Measurements from ENCODE around the gene CNOT1.
A peak's percentile ranks its signal among the peaks of the same experiment; 100 is the strongest.
"Not testable (repeated sequence)": the region's sequence is repeated elsewhere in the genome, so short reads cannot be mapped to it uniquely, and the experiment has no call there.

The CNOT1 gene

DNA sequence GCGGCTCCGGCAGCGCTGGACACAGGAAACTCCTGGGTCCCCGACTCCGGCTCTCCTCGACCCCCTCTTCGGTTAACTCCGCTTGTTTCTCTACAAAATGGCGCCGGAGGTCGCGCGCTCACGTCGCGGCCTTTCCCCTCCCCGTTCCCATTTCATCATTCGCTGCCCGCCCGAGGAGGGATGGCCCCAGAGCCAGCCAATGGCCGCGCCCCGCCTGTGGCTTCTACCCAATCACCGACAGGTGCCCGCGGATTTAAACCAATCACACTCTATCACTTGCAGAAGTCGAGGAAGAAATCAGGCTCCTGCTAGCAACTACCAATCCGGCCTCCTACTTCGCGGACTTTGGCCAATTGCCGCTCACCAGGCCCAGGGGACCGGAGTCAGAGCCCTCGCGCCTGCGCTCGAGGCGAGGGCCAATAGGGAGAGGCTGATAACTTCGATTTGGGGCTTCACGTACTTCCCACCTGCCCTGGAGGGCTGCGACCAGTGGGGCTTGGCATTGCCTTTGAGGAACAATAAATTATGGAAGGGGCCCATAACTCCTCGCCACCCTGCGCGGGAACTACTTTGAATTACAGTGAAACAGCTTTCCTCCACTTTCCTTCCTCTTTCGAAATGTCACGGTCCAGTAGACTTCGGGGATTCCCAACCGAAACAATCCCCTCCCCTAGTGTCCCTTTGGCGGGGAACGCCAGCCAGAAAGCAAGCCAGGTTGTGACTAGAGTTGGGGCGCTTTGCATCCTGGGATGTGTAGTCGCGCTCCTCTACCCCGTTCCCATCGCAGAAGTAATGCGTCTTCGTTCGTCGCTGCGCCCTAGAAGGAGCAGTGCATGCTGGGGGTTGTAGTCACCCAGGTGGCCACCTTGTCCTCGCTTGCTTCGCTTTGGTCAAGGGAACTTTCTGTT, at the start of gene CNOT1:
CNOT1 (minus strand) TSS at position 94 of the 908 bp plus-strand sequence. CDS start 30,489 bp downstream, outside the sequence.
- DNase-seq (ENCODE audit: low read depth in 2 of 3, low spot score in 1 of 3) = peak; percentile 92 to 97 (median 95)

DNA sequence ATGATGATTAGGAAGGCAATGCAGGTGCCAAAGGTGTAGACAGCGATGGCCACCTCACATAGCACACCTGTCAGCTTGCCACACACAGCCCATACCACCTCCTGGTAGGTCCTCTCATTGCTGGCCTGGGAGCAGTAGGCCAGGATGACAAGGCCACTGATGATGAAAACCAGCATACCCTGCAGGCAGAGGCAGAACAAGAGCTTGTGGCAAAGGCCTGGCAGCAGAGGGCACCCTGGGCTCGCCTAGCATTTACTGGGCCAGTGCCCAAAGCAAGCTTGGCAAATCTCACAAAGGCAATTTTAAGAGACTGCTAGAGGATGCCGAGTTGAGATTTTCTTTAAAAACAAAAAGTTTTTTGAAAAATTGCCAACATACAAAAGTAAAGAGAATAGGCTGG, 49.1 kb upstream of the CNOT1 start:
- DNase-seq (ENCODE audit: low read depth in 2 of 3, low spot score in 1 of 3) = no peak

DNA sequence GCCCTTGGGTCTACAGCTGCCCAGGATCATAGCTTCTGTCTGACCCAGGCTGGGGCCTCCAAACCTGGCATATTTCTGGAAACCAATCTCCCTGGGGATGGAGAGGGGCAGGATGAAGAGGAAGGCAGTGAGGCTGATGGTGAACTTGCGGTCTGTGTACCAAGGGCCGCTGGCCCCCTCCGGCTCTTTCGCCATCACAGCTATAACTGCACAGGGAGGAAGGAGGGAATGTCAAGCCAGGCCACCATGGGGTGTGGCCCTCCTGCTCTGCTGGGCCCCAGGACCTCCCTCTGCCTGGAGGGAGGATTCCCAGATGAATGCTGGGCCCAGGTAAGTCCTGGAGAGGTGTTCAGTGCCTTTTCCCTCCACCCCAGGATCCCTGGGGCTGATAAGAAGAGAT, 48.6 kb upstream of the CNOT1 start:
- no peak for DNase-seq (ENCODE audit: low read depth in 2 of 3, low spot score in 1 of 3)

DNA sequence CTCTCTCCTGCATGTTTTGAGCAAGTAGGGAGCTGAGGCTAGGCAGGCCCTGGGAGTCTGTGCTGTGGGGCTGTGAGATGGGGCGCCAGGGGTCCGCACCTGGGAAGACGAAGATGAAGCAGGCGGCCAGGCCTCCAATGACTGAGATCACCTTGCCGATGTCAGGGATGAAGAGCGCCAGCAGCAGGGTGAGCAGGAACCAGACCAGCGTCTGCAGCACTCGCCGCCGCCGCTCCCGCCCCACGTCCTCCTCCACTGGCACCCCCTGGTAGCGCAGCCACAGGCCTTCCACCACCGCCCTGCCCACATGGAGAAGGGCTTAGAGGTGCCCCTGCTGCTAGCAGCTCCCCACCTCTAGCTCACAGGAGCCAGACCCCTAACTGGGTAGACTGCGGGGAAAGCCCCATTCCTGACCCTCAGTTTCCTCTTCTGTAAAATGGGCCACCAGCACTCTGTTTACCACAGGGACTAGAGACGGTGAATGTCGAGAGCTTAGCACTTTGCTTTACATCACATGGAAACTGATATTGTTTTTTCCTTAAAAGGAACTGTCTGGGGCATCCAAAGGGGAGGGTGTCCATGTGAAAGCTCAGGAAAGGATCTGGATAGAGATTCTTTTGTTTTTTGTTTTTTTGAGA, 41.4 kb upstream of the CNOT1 start:
- DNase-seq (ENCODE audit: low read depth in 2 of 3, low spot score in 1 of 3) = no peak

DNA sequence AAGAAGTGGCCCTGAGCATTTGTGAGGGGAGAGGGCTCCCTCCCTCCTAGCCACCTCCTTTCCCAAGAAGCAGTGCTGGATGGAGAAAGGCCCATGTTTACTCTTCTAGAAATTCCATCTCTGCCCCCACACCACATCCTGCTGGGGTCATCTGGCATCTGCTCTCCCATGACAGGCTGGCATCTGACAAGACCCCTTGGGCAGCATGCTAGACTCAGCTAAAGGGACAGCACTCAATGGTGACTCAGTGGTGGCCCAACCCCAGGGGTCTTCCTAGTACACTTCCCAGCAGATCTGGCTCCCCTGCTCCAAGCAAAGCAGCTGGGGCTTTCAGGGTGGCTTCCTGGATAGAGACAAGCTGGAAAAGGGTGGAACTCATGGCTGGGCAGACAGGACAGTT, 40.6 kb upstream of the CNOT1 start:
- DNase-seq (ENCODE audit: low read depth in 2 of 3, low spot score in 1 of 3) = no peak

DNA sequence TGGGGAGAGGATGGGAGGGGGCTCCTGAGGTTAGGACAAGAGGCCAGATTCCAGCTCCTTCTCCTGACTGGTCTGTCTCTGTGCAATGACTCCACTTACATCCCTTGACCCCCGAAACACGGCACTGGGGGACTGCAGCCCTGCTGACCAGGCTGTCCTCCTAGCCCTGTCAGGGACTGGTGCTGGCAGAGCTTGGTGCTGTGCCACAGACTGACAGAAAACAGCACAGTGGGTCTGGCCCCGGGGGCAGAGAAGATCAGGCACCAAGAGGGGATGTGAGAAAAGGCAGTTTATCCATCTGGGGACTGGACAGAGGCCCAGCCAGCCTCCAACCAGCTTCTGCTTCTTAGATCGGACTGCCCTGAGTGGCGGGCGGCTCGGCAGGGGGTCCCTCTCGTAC, 35.6 kb upstream of the CNOT1 start:
- DNase-seq (ENCODE audit: low read depth in 2 of 3, low spot score in 1 of 3) = no peak

DNA sequence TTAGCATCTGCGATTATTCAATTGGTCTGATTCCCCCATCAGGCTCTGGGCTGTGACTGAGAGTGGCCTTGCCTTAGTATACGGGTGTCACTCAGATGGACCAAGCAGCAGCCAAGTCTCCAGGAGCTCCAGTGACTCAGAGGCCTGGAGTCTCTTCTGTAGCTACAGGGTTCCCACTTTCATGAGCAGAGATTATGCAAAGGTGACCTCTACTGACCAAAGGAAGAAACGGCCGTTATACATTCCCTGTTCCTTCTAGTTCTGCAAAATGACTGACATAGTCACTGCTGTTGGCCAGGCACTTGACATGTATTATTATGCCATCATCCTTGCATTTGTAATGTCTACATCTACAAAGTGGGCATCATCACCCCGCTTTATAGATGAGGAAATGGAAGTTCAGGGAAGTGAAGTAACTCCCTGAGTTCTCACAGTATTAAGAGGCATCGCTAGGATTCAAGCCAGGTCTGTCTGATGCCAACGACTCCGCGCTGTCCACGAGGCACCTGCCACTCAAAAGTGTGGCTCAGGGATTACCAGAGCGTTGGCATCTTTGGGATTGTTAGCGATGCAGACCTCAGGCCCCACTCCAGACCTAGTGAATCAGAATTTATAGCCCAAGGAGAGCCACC, 31.7 kb upstream of the CNOT1 start:
- DNase-seq (ENCODE audit: low read depth in 2 of 3, low spot score in 1 of 3) = no peak

DNA sequence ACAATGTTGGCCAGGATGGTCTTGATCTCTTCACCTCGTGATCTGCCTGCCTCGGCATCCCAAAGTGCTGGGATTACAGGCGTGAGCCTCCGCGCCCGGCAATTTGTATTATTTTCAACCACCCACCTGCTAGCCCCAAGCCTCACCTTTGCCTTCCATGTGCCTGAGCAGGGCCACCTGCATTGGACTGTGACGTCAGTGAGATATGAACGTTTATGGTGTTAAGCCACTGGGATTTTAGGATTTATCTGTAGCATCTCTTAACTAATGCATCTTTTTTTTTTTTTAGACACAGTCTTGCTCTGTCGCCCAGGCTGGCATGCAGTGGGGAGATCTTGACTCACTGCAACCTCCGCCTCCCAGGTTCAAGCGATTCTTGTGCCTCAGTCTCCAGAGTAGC, 30.3 kb upstream of the CNOT1 start:
- not testable (repeated sequence) for DNase-seq (ENCODE audit: low read depth in 2 of 3, low spot score in 1 of 3)

DNA sequence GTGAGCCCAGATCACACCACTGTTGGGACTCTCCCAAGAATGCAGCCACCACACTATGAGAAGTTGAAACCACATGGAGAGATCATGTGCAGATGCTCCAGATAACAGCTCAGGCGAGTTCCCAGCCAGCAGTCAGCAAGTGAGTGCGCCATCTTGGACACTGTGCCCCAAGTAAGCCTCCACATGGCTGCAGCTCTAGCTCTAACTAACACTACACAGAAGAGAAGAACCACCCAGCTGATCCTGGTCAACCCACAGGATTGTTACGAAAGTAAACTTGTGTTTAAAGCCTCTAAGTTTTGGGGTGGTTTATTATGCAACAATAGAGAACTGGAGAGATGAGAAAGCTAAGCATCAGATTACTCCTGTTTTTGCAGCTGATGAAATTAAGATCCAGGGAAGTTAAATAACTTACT, 29.2 kb upstream of the CNOT1 start:
- no peak for DNase-seq (ENCODE audit: low read depth in 2 of 3, low spot score in 1 of 3)

DNA sequence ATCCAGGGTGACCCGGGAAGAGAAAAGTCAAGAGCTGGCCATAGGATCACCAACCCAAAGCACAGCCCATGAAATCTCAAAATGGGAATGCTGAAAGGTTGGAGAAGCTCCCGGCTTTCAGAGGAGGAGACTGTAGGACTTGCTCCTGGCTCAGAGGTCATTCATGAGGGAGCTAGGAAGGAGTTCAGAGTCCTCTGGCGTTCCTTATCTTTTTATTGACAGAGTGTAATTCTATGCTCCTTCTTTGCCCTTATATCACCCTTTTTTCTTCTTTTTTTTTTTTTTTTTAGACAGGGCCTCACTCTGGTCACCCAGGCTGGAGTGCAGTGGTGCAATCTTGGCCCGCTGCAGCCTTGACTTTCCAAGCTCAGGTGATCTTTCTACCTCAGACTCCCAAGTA, 27.3 kb upstream of the CNOT1 start:
- no peak for DNase-seq (ENCODE audit: low read depth in 2 of 3, low spot score in 1 of 3)

DNA sequence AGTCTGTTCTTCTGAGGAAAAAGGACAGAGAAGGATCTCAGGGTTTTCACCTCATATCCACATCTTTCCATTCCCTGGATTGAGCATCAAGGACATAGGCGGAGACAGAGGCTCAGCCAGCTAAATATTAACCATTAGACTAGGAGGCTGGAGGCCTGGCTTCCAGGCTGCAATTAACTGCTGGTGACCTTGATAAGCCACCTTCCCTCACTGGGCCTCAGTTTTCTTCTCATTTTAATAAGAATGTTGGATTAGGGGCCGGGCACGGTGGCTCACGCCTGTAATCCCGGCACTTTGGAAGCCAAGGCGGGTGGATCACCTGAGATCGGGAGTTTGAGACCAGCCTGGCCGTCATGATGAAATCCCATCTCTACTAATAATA, 25.6 kb upstream of the CNOT1 start:
- DNase-seq (ENCODE audit: low read depth in 2 of 3, low spot score in 1 of 3) = no peak

DNA sequence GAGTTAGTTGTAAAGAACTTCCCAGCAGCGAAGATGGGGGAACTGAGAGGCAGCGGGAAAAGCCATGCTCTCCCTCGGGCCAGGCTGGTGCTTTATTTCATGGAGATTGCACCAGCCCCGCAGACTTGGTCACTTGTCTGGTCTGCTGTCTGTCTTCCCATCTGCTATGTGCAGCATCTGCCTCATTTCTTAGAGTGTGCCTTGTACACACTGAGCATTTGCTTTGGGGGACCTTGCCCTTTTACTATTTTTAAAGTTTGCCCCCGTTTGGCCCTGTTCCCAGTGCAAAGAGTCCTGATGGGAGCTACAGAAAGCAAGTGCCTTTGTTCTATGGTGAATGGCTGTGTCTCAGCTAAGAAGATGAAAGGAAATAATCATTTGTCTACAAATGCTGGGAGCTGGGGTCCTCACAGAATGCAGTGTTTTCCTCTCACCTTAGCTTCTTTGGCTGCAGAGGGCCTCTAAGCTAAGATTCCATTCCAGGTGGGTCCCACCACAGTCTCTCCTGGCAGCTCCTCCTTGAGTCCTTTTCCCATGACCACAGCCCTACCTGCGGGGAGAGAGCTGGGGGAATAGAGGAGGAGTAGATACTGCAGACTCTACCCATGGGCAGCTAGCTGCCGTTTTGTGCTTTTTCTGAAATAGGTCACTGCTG, 25.1 kb upstream of the CNOT1 start:
- DNase-seq (ENCODE audit: low read depth in 2 of 3, low spot score in 1 of 3) = no peak

DNA sequence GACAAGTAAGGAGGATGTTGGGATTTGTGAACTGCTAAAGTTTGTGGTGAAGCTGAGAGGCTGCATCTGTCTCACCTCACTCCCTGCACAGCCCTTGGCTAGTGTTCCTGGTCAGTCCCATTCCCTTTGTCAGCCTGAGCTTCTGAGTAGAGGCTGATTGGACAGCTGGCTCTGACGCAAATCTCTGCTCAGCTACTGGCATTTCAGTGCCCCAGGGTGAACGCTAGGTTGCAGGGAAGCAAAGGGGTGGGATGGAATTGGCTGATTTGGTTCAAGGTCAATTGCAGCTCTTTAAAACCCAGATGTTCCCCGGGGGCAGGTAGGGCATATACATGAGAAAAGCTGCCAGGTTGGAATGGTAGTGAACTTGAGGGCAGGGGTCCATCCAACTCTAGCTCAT, 23.1 kb upstream of the CNOT1 start:
- no peak for DNase-seq (ENCODE audit: low read depth in 2 of 3, low spot score in 1 of 3)

DNA sequence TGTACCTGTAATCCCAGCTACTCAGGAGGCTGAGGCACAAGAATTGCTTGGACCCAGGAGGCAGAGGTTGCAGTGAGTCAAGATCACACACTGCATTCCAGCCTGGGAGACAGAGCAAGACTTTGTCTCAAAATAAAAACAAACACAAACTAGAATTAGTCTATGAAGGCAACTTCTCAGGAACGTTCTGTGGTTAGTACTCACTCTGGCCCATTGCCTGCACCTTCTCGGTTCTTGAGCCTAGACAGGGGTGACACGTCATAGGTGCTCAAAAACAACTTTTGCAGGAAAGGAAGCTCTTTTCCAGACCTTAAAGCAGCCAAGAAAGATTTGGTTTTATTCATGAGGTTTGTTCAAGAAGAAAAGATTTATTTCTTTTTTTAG, 22.3 kb upstream of the CNOT1 start:
- DNase-seq (ENCODE audit: low read depth in 2 of 3, low spot score in 1 of 3) = no peak

DNA sequence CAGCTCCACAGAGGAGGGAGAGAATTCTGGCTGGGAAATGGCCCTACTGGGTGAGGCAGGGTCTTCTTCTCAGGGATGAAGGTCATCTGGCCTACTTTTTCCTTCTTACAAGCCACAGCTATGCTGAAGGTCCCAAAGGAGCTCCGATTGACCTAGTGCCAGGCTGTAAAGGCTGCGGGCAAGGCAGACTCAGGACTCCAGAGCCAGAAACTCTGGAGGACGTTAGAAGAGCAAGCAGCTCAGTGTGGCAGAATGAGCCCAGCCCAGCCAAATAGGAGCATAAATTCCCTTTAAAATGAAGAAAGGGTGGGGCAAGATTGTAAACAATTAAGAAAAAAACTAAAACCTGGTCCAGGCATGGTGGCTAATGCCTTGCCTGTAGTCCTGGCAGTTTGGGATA, 20.1 kb upstream of the CNOT1 start:
- no peak for DNase-seq (ENCODE audit: low read depth in 2 of 3, low spot score in 1 of 3)

DNA sequence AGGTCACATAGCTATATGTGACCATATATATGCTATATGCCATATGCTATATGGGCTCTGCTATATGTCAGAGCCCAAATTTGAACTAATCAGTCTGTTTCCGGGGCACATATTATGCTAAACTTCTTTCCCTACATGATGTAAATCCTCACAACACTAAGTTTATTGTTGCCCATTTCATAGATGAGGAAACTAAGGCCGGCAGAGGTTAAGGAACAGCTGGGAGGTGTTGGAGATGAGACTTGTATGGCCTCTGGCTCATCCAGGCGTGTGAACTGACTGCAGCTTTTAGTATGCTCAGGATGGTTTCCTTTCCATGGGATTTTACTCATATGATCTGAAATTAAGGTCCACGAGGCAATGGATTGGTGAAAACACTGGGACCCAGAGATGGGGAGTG, 17.5 kb upstream of the CNOT1 start:
- DNase-seq (ENCODE audit: low read depth in 2 of 3, low spot score in 1 of 3) = no peak

DNA sequence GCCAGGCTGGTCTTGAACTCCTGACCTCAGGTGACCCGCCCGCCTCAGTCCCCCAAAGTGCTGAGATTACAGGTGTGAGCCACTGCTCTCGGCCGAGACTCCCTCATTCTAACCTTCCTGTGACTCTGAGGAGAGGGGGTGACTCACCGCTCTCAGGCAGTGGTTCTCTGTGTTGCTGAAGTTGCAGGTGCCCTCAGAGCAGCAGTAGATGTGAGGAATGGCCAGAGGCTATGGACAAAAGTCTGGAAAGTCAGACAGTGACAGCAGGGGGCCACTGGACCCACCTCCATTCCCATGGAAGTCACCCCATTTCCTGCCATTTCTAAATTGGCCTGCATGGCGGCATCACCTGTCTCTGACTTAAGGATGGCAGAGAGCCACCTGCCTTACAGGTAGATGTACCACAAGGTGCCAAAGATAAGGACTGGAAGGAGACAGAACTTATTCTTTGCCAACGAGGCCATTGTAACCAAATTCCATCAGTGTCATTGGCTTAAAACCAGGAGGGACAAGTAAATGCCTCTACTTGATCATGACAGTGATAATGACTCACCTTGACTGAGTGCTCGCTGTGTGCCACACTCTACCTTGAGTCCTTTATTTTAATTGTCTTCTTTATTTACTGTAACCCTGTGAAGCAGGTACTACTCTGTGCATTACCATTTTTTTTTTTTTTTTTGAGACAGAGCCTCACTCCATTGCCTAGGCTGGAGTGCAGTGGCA, 15.3 kb upstream of the CNOT1 start:
- no peak for DNase-seq (ENCODE audit: low read depth in 2 of 3, low spot score in 1 of 3)

DNA sequence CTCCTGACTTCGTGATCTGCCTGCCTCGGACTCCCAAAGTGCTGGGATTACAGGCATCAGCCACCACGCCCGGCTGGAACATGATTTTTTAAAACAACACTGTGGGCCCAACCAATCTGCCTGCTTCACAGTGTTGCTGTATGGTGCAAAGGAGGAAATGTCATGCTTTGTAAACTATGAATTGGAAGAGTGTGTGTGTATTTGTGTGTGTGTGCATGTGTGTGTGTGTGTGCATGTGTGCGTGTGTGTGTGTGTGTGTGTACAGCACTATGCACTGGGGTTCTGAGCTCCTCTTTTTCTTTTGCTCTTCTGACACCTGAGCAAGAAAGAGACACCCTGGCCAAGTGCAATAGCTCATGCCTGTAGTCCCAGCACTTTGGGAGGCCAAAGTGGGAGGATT, 14.5 kb upstream of the CNOT1 start:
- no peak for DNase-seq (ENCODE audit: low read depth in 2 of 3, low spot score in 1 of 3)

DNA sequence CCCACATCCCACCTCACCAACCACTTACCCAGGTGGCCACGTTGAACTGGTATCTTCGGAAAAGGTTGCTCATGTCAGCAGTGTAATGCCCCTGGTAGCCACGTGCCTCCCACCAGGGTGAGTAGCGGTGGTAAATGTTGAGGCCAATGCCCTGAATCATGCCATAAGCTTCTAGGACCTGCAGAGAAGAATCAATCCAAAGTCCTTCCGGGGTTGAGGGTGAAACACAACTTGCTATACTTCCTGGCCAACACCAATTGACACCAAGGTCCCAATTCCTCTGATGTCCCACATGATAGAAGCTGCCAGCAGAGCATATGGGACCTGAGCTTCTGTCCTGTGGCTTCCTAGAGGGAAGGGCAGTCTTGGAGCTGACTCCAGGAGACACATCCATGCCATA, 11.3 kb upstream of the CNOT1 start:
- no peak for DNase-seq (ENCODE audit: low read depth in 2 of 3, low spot score in 1 of 3)

DNA sequence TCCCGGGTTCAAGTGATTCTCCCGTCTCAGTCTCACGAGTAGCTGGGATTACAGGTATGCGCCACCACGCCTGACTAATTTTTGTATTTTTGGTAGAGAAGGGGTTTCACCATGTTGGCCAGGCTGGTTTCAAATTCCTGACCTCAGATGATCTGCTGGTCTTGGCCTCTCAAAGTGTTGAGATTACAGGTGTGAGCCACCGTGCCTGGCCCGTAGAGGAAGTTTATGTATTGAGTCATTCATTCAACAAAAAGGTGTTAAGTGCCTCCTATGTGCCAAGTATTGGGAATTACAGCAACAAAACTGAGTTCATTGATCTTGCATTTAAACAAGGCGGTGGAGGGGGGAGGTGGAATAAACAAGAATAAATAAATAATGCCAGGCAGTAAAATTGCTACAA, 10.2 kb upstream of the CNOT1 start:
- DNase-seq (ENCODE audit: low read depth in 2 of 3, low spot score in 1 of 3) = no peak

DNA sequence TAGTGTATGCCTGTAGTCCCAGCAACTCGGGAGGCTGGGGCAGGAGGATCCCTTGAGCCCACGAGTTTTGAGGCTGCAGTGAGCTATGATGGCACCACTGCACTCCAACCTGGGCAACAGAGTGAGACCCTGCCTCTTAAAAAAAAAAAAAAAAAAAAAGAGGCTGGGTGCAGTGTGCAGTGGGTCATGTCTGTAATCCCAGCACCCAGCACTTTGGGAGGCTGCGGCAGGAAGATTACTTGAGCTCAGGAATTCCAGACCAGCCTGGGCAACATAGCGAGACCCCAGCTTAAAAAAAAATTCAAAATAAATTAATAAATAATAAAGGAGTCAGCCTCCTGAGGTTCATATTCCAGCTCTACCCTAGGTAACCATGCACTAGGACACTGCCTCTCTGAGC, 9.6 kb upstream of the CNOT1 start:
- no peak for DNase-seq (ENCODE audit: low read depth in 2 of 3, low spot score in 1 of 3)

Data from stimulated activated CD4-positive, alpha-beta T cell treated with anti-CD3 and anti-CD28 coated beads, Interleukin-12 subunit alpha, Interleukin-12 subunit beta, amount 100 ng/mL, for 48 hours (primary cell).